Measurements from ENCODE around the gene IL32. TPM values are rescaled to one million over a fixed set of nuclear protein-coding genes. Genes with fewer than 3 reads are reported as not detected.

IL32 gene
- total RNA-seq: 104 TPM

- DNase-seq: peak; percentile 86
Observed at GRCh38 chr16:3065069-3065741, at the start of gene IL32. TSS of gene IL32 (plus strand) at chr16:3065640. CDS start at chr16:3065812, 172 bp downstream.

GRCh38 chr16:3015865-3016521 lies 49.4 kb upstream of the IL32 start:
- no peak for DNase-seq

GRCh38 chr16:3017344-3017743 lies 48.1 kb upstream of the IL32 start:
- DNase-seq: no peak

- no peak for DNase-seq
Observed at GRCh38 chr16:3017794-3018506, 47.5 kb upstream of the IL32 start, which contains the start of gene CLDN6. TSS of gene CLDN6 (minus strand) at chr16:3018183. CDS start at chr16:3016021, 2,162 bp downstream.

- DNase-seq: no peak
Observed at GRCh38 chr16:3019594-3020246, 45.7 kb upstream of the IL32 start.

GRCh38 chr16:3020247-3020603 lies 45.2 kb upstream of the IL32 start, which contains the start of gene TNFRSF12A:
TSS of gene TNFRSF12A (plus strand) at chr16:3020368. CDS start at chr16:3020398, 30 bp downstream.
- peak; percentile 90 for DNase-seq

GRCh38 chr16:3020604-3021448 lies 44.6 kb upstream of the IL32 start:
- DNase-seq: peak; percentile 78

- peak; percentile 90 for DNase-seq
Observed at GRCh38 chr16:3021449-3022207, 43.8 kb upstream of the IL32 start.

GRCh38 chr16:3022208-3022683 lies 43.2 kb upstream of the IL32 start:
- DNase-seq: peak; percentile 93

- DNase-seq: no peak
Observed at GRCh38 chr16:3022684-3023414, 42.6 kb upstream of the IL32 start.

- peak; percentile 79 for DNase-seq
Observed at GRCh38 chr16:3023415-3023668, 42.1 kb upstream of the IL32 start.

GRCh38 chr16:3023669-3024478 lies 41.6 kb upstream of the IL32 start, which contains the start of the genes HCFC1R1 and THOC6:
TSS of gene HCFC1R1 (minus strand) at chr16:3023942. CDS start at chr16:3023941, 1 bp downstream.
TSS of gene THOC6 (plus strand) at chr16:3024035. CDS start at chr16:3024327, 292 bp downstream.
- DNase-seq: peak; percentile 99

GRCh38 chr16:3025032-3026002 lies 40.1 kb upstream of the IL32 start:
- DNase-seq: no peak

GRCh38 chr16:3026003-3026378 lies 39.4 kb upstream of the IL32 start:
- no peak for DNase-seq

- no peak for DNase-seq
Observed at GRCh38 chr16:3026609-3027488, 38.6 kb upstream of the IL32 start.

- no peak for DNase-seq
Observed at GRCh38 chr16:3027489-3027795, 38.0 kb upstream of the IL32 start.
